Stomach (tissue), 9 donors: ENCODE results near the gene CD81. TPM values are rescaled to one million over a fixed set of nuclear protein-coding genes. Genes with fewer than 3 reads are reported as not detected.
A peak's percentile ranks its signal among the peaks of the same experiment; 100 is the strongest.

ENCODE experiments used
- DNase-seq, 2 donors: peaks; one replicate each; pipeline versions ENCODE4 v3.0.0 to v3.0.0-alpha.2; 2013 to 2019
- H3K27ac ChIP-seq, 5 donors: fragments of 200-600 bp in 4 of 5; sonication (generic) in 4 of 5; one replicate each; pipeline ENCODE4 v1.5.1; 2013 to 2019; ENCODE audit warnings: mild to moderate bottlenecking in 1 of 5, moderate library complexity in 1 of 5
- H3K27me3 ChIP-seq, 3 donors: fragments of 200-600 bp; sonication (generic); one replicate each; pipeline ENCODE4 v1.5.1; 2017 to 2019; ENCODE audit warnings: mixed run types in 1 of 3
- H3K36me3 ChIP-seq, 4 donors: fragments of 200-600 bp; sonication (generic); 1 replicate in 3 of 4; 2 replicates in 1 of 4; pipeline ENCODE4 v1.5.1; 2016 to 2019
- H3K4me1 ChIP-seq, 4 donors: fragments of 200-600 bp; sonication (generic); one replicate each; pipeline ENCODE4 v1.5.1; 2016 to 2019
- H3K4me3 ChIP-seq, 4 donors: fragments of 200-600 bp; sonication (generic) in 3 of 4; one replicate each; pipeline ENCODE4 v1.5.1; 2016 to 2019; ENCODE audit warnings: mild to moderate bottlenecking in 1 of 4
- H3K9me3 ChIP-seq, 4 donors: fragments of 200-600 bp; sonication (generic); one replicate each; pipeline ENCODE4 v1.5.1; 2016 to 2019
- CTCF ChIP-seq, 7 experiments: fragments of 450-650 bp in 4 of 7; fragments of 200-600 bp in 3 of 7; sonication (generic) in 3 of 7; IDR thresholded peaks; one replicate each; pipeline ENCODE4 v1.5.1; 2016 to 2019; ENCODE audit warnings: antibody characterized with exemption in 7 of 7, control low read depth in 2 of 7, mild to moderate bottlenecking in 1 of 7
- EP300 ChIP-seq: sonication (generic); formaldehyde crosslinking; IDR thresholded peaks from one replicate; pipeline ENCODE4 v1.6.1; 2017; ENCODE audit warnings: antibody characterized with exemption
- POLR2A ChIP-seq, 4 donors: fragments of 450-650 bp; IDR thresholded peaks; one replicate each; pipeline ENCODE4 v1.6.1; 2016; ENCODE audit warnings: antibody characterized with exemption in 4 of 4, control low read depth in 2 of 4, mild to moderate bottlenecking in 1 of 4, moderate library complexity in 1 of 4
- POLR2AphosphoS5 ChIP-seq, 3 donors: sonication (generic); formaldehyde crosslinking; IDR thresholded peaks; one replicate each; pipeline ENCODE4 v1.6.1; 2016; ENCODE audit warnings: antibody characterized with exemption in 3 of 3
- WGBS, 5 donors: extraction: QIAGEN DNeasy Blood & Tissue Kit in 3 of 5; methylation state at CpG; one replicate each; pipeline versions ENCODE4 v1.1.5 to v1.1.7; 2013 to 2018; 5-methylcytosine and 5-hydroxymethylcytosine counted together
- intact Hi-C: fragments of 100-400 bp; cut with DNase I; formaldehyde crosslinking; loops from one replicate; pipeline ENCODE4 v1.15.1; 2023; ENCODE audit warnings: low total_unique reads
- polyA plus RNA-seq, 3 donors: library from polyadenylated mRNA; stranded (reverse); fragments of 200-250 nt; gene quantifications; one replicate each; pipeline ENCODE4 v1.2.3, GENCODE V29; 2013
- total RNA-seq, 5 donors: library from RNA; depleted of rRNA; stranded (reverse); fragments of >200 nt; gene quantifications; one replicate each; pipeline versions ENCODE4 v1.1.0 to v1.2.3, GENCODE V29; 2014 to 2016
- donor health status: healthy with polysubstance abuse.
- donor health status: Bipolar disorder and iron deficiency.
- donor health status: healthy.

CD81 gene
- total and polyA plus RNA-seq, 8 donors, result 95.0 to 327 (median 223) TPM

GRCh38 chr11:2424811-2425495 is 47.8 kb downstream of the CD81 start:
- 79 to 86% (median 81%) methylated on average over 21 to 28 of the region's 28 CpGs for WGBS, 5 donors
- no peaks in the 10 kb centered on the region for H3K36me3 ChIP-seq
- no peak for TF ChIP-seq POLR2A (IDR thresholded peaks at IDR 0.05)
- no peak for TF ChIP-seq POLR2AphosphoS5 (IDR thresholded peaks at IDR 0.05)
- TF ChIP-seq CTCF (IDR thresholded peaks at IDR 0.05), result no peak
- no peak for TF ChIP-seq EP300
- H3K27me3 ChIP-seq, result peaks cover 0 to 29% (median 5%) of the 10 kb centered on the region in 3 donors
- H3K27ac ChIP-seq, result no peak overlapping the region
- intact Hi-C loops, result loop anchor here (5.0 kb wide), 1 partner anchor 462 kb away; the partner anchor contains the start of gene CDKN1C
- DNase-seq, result no peak
- no peak overlapping the region for H3K4me3 ChIP-seq
- peaks cover 9 to 30% (median 20%) of the 10 kb centered on the region in 4 donors for H3K4me1 ChIP-seq
- H3K9me3 ChIP-seq, result no peaks in the 10 kb centered on the region

GRCh38 chr11:2425506-2425905 is 48.4 kb downstream of the CD81 start:
- Histone ChIP-seq H3K27ac (no peak overlapping the region), H3K36me3 (no peaks in the 10 kb centered on the region), H3K4me3 (no peak overlapping the region), H3K9me3 (no peaks in the 10 kb centered on the region), H3K4me1 (peaks cover 5 to 24% (median 15%) of the 10 kb centered on the region in 4 donors), H3K27me3 (peaks cover 0 to 29% (median 5%) of the 10 kb centered on the region in 3 donors)
- intact Hi-C loops, result loop anchor here (5.0 kb wide), 1 partner anchor 462 kb away; the partner anchor contains the start of gene CDKN1C
- WGBS, 5 donors, result 72 to 91% (median 82%) methylated on average over 1 to 8 of the region's 8 CpGs
- DNase-seq, result no peak
- no peak for TF ChIP-seq CTCF (IDR thresholded peaks at IDR 0.05)
- no peak for TF ChIP-seq POLR2AphosphoS5 (IDR thresholded peaks at IDR 0.05)
- no peak for TF ChIP-seq EP300
- TF ChIP-seq POLR2A (IDR thresholded peaks at IDR 0.05), result no peak

GRCh38 chr11:2426221-2426620 is 49.1 kb downstream of the CD81 start:
- peaks cover 0 to 25% (median under 1%) of the 10 kb centered on the region in 3 donors for H3K27me3 ChIP-seq
- DNase-seq, result no peak
- no peaks in the 10 kb centered on the region for H3K9me3 ChIP-seq
- peaks cover 0 to 18% (median 10%) of the 10 kb centered on the region in 4 donors for H3K4me1 ChIP-seq
- WGBS, 5 donors, result 80 to 91% (median 85%) methylated on average over 7 to 13 of the region's 13 CpGs
- no peak for TF ChIP-seq POLR2AphosphoS5 (IDR thresholded peaks at IDR 0.05)
- no peak for TF ChIP-seq CTCF (IDR thresholded peaks at IDR 0.05)
- TF ChIP-seq EP300, result no peak
- no peak for TF ChIP-seq POLR2A (IDR thresholded peaks at IDR 0.05)
- H3K4me3 ChIP-seq, result no peak overlapping the region
- no peak overlapping the region for H3K27ac ChIP-seq
- no peaks in the 10 kb centered on the region for H3K36me3 ChIP-seq
- intact Hi-C loops, result loop anchor here (5.0 kb wide), 1 partner anchor 461 kb away; the partner anchor contains the start of gene CDKN1C

GRCh38 chr11:2426826-2427521 is 49.9 kb downstream of the CD81 start:
- Histone ChIP-seq H3K4me1 (peaks cover 0 to 18% (median 10%) of the 10 kb centered on the region in 4 donors), H3K27me3 (peaks cover 0 to 19% (median 0%) of the 10 kb centered on the region in 3 donors), H3K4me3 (no peak overlapping the region), H3K9me3 (no peaks in the 10 kb centered on the region), H3K36me3 (no peaks in the 10 kb centered on the region), H3K27ac (no peak overlapping the region)
- WGBS, 5 donors, result 30 to 61% (median 46%) methylated on average over 6 to 14 of the region's 14 CpGs
- TF ChIP-seq POLR2AphosphoS5 (IDR thresholded peaks at IDR 0.05) (peak in 2 of 3 donors; percentile 14 to 64), POLR2A (IDR thresholded peaks at IDR 0.05) (no peak)
- DNase-seq, result peak; percentile 24 to 89
- intact Hi-C loops, result loop anchor here (5.0 kb wide), 1 partner anchor 460 kb away; the partner anchor contains the start of gene CDKN1C
